ENCODE data around the gene FAM222B. TPM values are rescaled to one million over a fixed set of nuclear protein-coding genes. Genes with fewer than 3 reads are reported as not detected.
A peak's percentile ranks its signal among the peaks of the same experiment; 100 is the strongest.

The FAM222B gene
- total RNA-seq, 2 experiments from 2014 or later = 4.0 to 15.2 TPM

GRCh38 chr17:28710861-28711722, 131.5 kb downstream of the FAM222B start:
- Histone ChIP-seq H2AFZ (ENCODE audit: low read length) (peak overlapping the region; percentile 75), H3K9me2 (ENCODE audit: insufficient read depth, low read length) (no peaks in the 10 kb centered on the region), H3K4me3 (ENCODE audit: low read depth, low read length, poor library complexity, severe bottlenecking) (peak overlapping the region; percentile 68), H3K9me3 (ENCODE audit: low read length) (no peaks in the 10 kb centered on the region), H3K4me2 (ENCODE audit: low read length) (peak overlapping the region; percentile 79), H3K36me3 (ENCODE audit: insufficient read depth, low read length) (no peaks in the 10 kb centered on the region), H3K27ac (ENCODE audit: low read depth, low read length, poor library complexity, severe bottlenecking) (peak overlapping the region; percentile 27), H3K79me2 (ENCODE audit: insufficient read depth, low read depth, low read length) (no peaks in the 10 kb centered on the region), H4K20me1 (ENCODE audit: insufficient read depth, low read length) (no peaks in the 10 kb centered on the region), H3K4me1 (ENCODE audit: insufficient read depth, low read length, poor library complexity, severe bottlenecking) (peaks cover 27% of the 10 kb centered on the region)
- intact Hi-C loops (cut with micrococcal nuclease; ENCODE audit: unreplicated experiment) = no loop called here
- ChIA-PET CTCF (ENCODE audit: unreplicated experiment) (interaction anchor here (0.9 to 1.2 kb wide), 2 partner anchors 9 to 37 kb away, joined by 3 to 4 read pairs; partner anchors contain the start of gene RPL23A), POLR2A (interaction anchor here (0.6 to 1.8 kb wide), 8 partner anchors 9 to 140 kb away, joined by 3 to 18 read pairs (median 3); partner anchors contain the start of genes PIGS, RPL23A, SDF2 and SUPT6H)
- peak; percentile 85 for DNase-seq (ENCODE audit: low spot score)
- BruUV-seq (replicated peaks) = no TSS peak
- TF ChIP-seq, protein P1, sequence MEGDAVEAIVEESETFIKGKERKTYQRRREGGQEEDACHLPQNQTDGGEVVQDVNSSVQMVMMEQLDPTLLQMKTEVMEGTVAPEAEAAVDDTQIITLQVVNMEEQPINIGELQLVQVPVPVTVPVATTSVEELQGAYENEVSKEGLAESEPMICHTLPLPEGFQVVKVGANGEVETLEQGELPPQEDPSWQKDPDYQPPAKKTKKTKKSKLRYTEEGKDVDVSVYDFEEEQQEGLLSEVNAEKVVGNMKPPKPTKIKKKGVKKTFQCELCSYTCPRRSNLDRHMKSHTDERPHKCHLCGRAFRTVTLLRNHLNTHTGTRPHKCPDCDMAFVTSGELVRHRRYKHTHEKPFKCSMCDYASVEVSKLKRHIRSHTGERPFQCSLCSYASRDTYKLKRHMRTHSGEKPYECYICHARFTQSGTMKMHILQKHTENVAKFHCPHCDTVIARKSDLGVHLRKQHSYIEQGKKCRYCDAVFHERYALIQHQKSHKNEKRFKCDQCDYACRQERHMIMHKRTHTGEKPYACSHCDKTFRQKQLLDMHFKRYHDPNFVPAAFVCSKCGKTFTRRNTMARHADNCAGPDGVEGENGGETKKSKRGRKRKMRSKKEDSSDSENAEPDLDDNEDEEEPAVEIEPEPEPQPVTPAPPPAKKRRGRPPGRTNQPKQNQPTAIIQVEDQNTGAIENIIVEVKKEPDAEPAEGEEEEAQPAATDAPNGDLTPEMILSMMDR (conservative IDR thresholded peaks at IDR 0.05; ENCODE audit: low read length) = no peak
- TF ChIP-seq EZH2phosphoT487 (IDR thresholded peaks at IDR 0.05; ENCODE audit: borderline replicate concordance, low read depth, low read length) = no peak

DNA sequence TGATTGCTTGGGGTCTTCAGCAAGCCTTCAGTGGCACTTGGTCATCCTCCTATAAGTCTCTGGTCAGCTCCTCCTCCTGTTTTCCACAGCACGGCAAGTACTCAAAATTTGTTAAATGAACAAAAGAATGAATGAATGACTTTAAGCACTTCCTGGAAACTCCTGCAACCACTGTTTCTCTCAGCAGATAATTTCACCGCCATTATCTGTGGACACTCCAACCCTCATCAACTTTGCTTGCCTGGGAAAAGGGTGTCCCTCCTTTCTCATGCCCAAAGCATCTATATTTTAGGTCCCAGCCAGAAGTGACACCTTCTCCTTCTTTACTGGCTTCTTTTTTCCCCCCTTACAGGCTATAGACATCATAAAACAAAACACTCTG, 135.3 kb downstream of the FAM222B start:
- intact Hi-C loops (cut with micrococcal nuclease; ENCODE audit: unreplicated experiment) = no loop called here
- Histone ChIP-seq H2AFZ (ENCODE audit: low read length) (no peak overlapping the region), H3K9me2 (ENCODE audit: insufficient read depth, low read length) (no peaks in the 10 kb centered on the region), H3K4me1 (ENCODE audit: insufficient read depth, low read length, poor library complexity, severe bottlenecking) (peaks cover 24% of the 10 kb centered on the region), H3K36me3 (ENCODE audit: insufficient read depth, low read length) (peaks cover 14% of the 10 kb centered on the region; the same call in 1 of the 2 replicates), H4K20me1 (ENCODE audit: insufficient read depth, low read length) (no peaks in the 10 kb centered on the region), H3K27ac (ENCODE audit: low read depth, low read length, poor library complexity, severe bottlenecking) (no peak overlapping the region), H3K79me2 (ENCODE audit: insufficient read depth, low read depth, low read length) (no peaks in the 10 kb centered on the region), H3K9me3 (ENCODE audit: low read length) (no peaks in the 10 kb centered on the region), H3K4me3 (ENCODE audit: low read depth, low read length, poor library complexity, severe bottlenecking) (no peak overlapping the region), H3K4me2 (ENCODE audit: low read length) (no peak overlapping the region)
- ChIA-PET POLR2A (no interaction called here), CTCF (ENCODE audit: unreplicated experiment) (no interaction called here)
- no peak for DNase-seq (ENCODE audit: low spot score)
- TF ChIP-seq, protein P1 (conservative IDR thresholded peaks at IDR 0.05; ENCODE audit: low read length) = no peak
- TF ChIP-seq EZH2phosphoT487 (IDR thresholded peaks at IDR 0.05; ENCODE audit: borderline replicate concordance, low read depth, low read length) = no peak
- no TSS peak for BruUV-seq (replicated peaks)
